B cell (primary cell): ENCODE results near the gene ALDH1B1. TPM values are rescaled to one million over a fixed set of nuclear protein-coding genes. Genes with fewer than 3 reads are reported as not detected.

Source experiments
- ATAC-seq: fragments of 200-7000 bp; cut with Tn5 transposase; one replicate; pipeline ENCODE4 v1.10.0; 2021; ENCODE audit warnings: low read depth, mild to moderate bottlenecking, moderate number of reproducible peaks, moderate library complexity
- CTCF ChIA-PET: fragments of 350-600 bp; sonication (Branson Sonifier 250); formaldehyde crosslinking; loops from one replicate; lab custom pipeline; 2021; ENCODE audit warnings: antibody characterized with exemption, inconsistent platforms; lab: Charles Lee
- POLR2A ChIA-PET: fragments of 350-600 bp; sonication (Branson Sonifier 250); formaldehyde crosslinking; loops from one replicate; lab custom pipeline; 2021; ENCODE audit warnings: antibody characterized with exemption; lab: Charles Lee
- DNase-seq: peaks from one replicate; pipeline ENCODE4 v3.0.0; 2013
- H2AFZ ChIP-seq: 2 replicates; pipeline ENCODE4 v1.6.1; 2012; ENCODE audit warnings: mild to moderate bottlenecking, low read depth, low read length; ENCODE audit not compliant: insufficient read depth, poor library complexity, severe bottlenecking
- H3K27ac ChIP-seq, 2 donors: 1 replicate in 1 of 2; 2 replicates in 1 of 2; pipeline ENCODE4 v1.5.1; 2012 to 2013; ENCODE audit warnings: low read length in 2 of 2, mild to moderate bottlenecking in 2 of 2, moderate library complexity in 1 of 2
- H3K27me3 ChIP-seq, 4 experiments: fragments of 200-600 bp in 1 of 4; sonication (generic) in 1 of 4; replicated peaks in 1 of 4; 1 replicate in 2 of 4; 2 replicates in 2 of 4; pipeline versions ENCODE4 v1.6.1 to v1.7.0; 2013 to 2016; ENCODE audit warnings: low read length in 3 of 4, mild to moderate bottlenecking in 2 of 4, mixed read lengths in 1 of 4, moderate library complexity in 1 of 4; ENCODE audit not compliant: insufficient read depth in 4 of 4, control insufficient read depth in 3 of 4; ENCODE audit errors: control extremely low read depth in 1 of 4
- H3K36me3 ChIP-seq, 2 experiments: replicated peaks in 1 of 2; 1 replicate in 1 of 2; 2 replicates in 1 of 2; pipeline versions ENCODE4 v1.6.1 to v1.7.1; 2013; ENCODE audit warnings: low read length in 1 of 2; ENCODE audit not compliant: insufficient read depth in 2 of 2, control insufficient read depth in 1 of 2; ENCODE audit errors: control extremely low read depth in 1 of 2, extremely low read depth in 1 of 2
- H3K4me1 ChIP-seq, 2 donors: fragments of 200-600 bp in 1 of 2; sonication (generic) in 1 of 2; 1 replicate in 1 of 2; 2 replicates in 1 of 2; pipeline versions ENCODE4 v1.5.1 to v1.6.1; 2013 to 2017; ENCODE audit warnings: low read length in 2 of 2; ENCODE audit not compliant: control insufficient read depth in 2 of 2, insufficient read depth in 2 of 2
- H3K4me2 ChIP-seq: replicated peaks from 2 replicates; pipeline ENCODE3; 2012; ENCODE audit warnings: mild to moderate bottlenecking, low read depth, low read length; ENCODE audit not compliant: poor library complexity, severe bottlenecking
- H3K4me3 ChIP-seq, 5 experiments: fragments of 200-600 bp in 1 of 5; sonication (generic) in 1 of 5; 1 replicate in 3 of 5; 2 replicates in 2 of 5; pipeline versions ENCODE4 v1.5.1 to v1.7.0; 2011 to 2016; ENCODE audit warnings: low read length in 4 of 5, mild to moderate bottlenecking in 4 of 5, low read depth in 2 of 5, control low read depth in 1 of 5, moderate library complexity in 1 of 5; ENCODE audit not compliant: insufficient read depth in 1 of 5; ENCODE audit errors: control extremely low read depth in 1 of 5, extremely low read depth in 1 of 5
- H3K79me2 ChIP-seq: fragments of 200-600 bp; sonication (generic); one replicate; pipeline ENCODE4 v1.6.0; 2016; ENCODE audit warnings: low read length; ENCODE audit not compliant: control insufficient read depth, insufficient read depth
- H3K9ac ChIP-seq: fragments of 200-600 bp; sonication (generic); 2 replicates; pipeline ENCODE4 v1.6.1; 2017; ENCODE audit warnings: mild to moderate bottlenecking, low read length, moderate library complexity
- H3K9me3 ChIP-seq, 3 donors: one replicate each; pipeline versions ENCODE4 v1.6.1 to v1.7.1; 2013; ENCODE audit warnings: low read length in 2 of 3; ENCODE audit not compliant: control insufficient read depth in 2 of 3, insufficient read depth in 1 of 3; ENCODE audit errors: control extremely low read depth in 1 of 3
- H4K20me1 ChIP-seq: 2 replicates; pipeline ENCODE4 v1.6.0; 2012; ENCODE audit warnings: mild to moderate bottlenecking, low read length; ENCODE audit not compliant: insufficient read depth, control insufficient read depth, poor library complexity, severe bottlenecking
- H3K27ac Mint-ChIP-seq: one replicate; pipeline ENCODE4 v1.8.0; 2021; ENCODE audit warnings: mixed read lengths
- H3K27me3 Mint-ChIP-seq: one replicate; pipeline ENCODE4 v1.8.0; 2021; ENCODE audit warnings: mixed read lengths
- H3K4me1 Mint-ChIP-seq: one replicate; pipeline ENCODE4 v1.8.0; 2021; ENCODE audit warnings: mixed read lengths
- H3K4me3 Mint-ChIP-seq: one replicate; pipeline ENCODE4 v1.8.0; 2021; ENCODE audit warnings: mixed read lengths
- H3K9me3 Mint-ChIP-seq: one replicate; pipeline ENCODE4 v1.8.0; 2022; ENCODE audit warnings: mixed read lengths; ENCODE audit not compliant: insufficient read depth
- EZH2 ChIP-seq: IDR thresholded peaks from 2 replicates; pipeline ENCODE4 v1.6.1; 2012; ENCODE audit warnings: borderline replicate concordance, low read depth, mild to moderate bottlenecking, moderate library complexity, low read length; ENCODE audit not compliant: insufficient read depth, poor library complexity, severe bottlenecking
- WGBS: methylation state at CpG from one replicate; pipeline ENCODE4 v1.1.5; 2013; ENCODE audit warnings: missing lambda C conversion rate; ENCODE audit not compliant: insufficient coverage; 5-methylcytosine and 5-hydroxymethylcytosine counted together
- intact Hi-C: fragments of 100-400 bp; cut with micrococcal nuclease; formaldehyde crosslinking; loops from one replicate; pipeline ENCODE4 v1.10.0; 2022
- polyA plus RNA-seq: library from polyadenylated mRNA; depleted of rRNA; stranded (reverse); fragments of >200 nt; gene quantifications from 2 replicates; pipeline ENCODE4 v1.2.3, GENCODE V29; 2012
- total RNA-seq, 2 donors: library from RNA; stranded (reverse); fragments of 120-200 nt in 1 of 2; gene quantifications; 1 replicate in 1 of 2; 2 replicates in 1 of 2; pipeline versions ENCODE4 v1.2.3 to v1.2.4, GENCODE V29; 2013 to 2022
- TF ChIP-seq, protein P1 (sequence below): fragments of 200-600 bp; IDR thresholded peaks from one replicate; pipeline ENCODE4 v1.8.0; 2022; ENCODE audit warnings: antibody characterized with exemption, mild to moderate bottlenecking

ALDH1B1 gene
- total and polyA plus RNA-seq, 2 donors (not counting 1 experiment from before 2014, with no cell fraction given), result 0.81 to 4.8 TPM

DNA sequence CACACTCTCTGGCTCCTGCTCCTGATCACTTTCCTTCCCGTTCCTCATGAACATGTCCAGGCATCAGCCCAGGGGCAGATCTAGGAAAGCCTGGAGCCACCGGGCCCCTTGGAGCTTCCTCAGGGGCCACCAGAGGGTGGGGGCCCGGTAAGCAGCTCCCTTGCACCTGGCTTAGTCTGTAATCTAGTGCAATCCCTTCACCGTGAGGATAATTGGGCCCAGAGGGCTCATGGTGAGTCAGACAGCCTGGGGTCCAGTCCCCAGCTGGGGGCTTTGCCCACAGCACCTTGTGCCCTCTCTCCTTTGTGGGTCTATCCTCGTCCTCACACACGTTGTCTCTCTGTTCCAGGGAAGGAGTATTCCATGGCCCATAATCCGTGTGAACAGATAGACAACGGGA, 10.4 kb upstream of the ALDH1B1 start:
- H3K36me3 ChIP-seq, result no peaks in the 10 kb centered on the region
- no peak for ATAC-seq
- H3K4me3 ChIP-seq, result no peak overlapping the region
- Mint-ChIP-seq H3K4me1 (no peaks in the 10 kb centered on the region), H3K27ac (no peak overlapping the region), H3K27me3 (peaks cover 5% of the 10 kb centered on the region), H3K9me3 (peaks cover 2% of the 10 kb centered on the region), H3K4me3 (no peak overlapping the region)
- CTCF ChIA-PET, result no interaction called here
- POLR2A ChIA-PET, result no interaction called here
- 87% methylated on average over 8 of the region's 8 CpGs for WGBS
- H3K27ac ChIP-seq, result no peak overlapping the region
- H3K9me3 ChIP-seq, result peaks cover 0 to 10% (median 0%) of the 10 kb centered on the region in 3 donors
- H3K4me1 ChIP-seq, result no peaks in the 10 kb centered on the region
- no peaks in the 10 kb centered on the region for H3K79me2 ChIP-seq
- intact Hi-C loops, result no loop called here
- no peak overlapping the region for H2AFZ ChIP-seq
- H3K9ac ChIP-seq, result no peak overlapping the region
- no peaks in the 10 kb centered on the region for H4K20me1 ChIP-seq
- TF ChIP-seq EZH2, result no peak
- TF ChIP-seq, protein P1, sequence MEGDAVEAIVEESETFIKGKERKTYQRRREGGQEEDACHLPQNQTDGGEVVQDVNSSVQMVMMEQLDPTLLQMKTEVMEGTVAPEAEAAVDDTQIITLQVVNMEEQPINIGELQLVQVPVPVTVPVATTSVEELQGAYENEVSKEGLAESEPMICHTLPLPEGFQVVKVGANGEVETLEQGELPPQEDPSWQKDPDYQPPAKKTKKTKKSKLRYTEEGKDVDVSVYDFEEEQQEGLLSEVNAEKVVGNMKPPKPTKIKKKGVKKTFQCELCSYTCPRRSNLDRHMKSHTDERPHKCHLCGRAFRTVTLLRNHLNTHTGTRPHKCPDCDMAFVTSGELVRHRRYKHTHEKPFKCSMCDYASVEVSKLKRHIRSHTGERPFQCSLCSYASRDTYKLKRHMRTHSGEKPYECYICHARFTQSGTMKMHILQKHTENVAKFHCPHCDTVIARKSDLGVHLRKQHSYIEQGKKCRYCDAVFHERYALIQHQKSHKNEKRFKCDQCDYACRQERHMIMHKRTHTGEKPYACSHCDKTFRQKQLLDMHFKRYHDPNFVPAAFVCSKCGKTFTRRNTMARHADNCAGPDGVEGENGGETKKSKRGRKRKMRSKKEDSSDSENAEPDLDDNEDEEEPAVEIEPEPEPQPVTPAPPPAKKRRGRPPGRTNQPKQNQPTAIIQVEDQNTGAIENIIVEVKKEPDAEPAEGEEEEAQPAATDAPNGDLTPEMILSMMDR, result no peak
- no peak overlapping the region for H3K4me2 ChIP-seq
- no peak for DNase-seq
- H3K27me3 ChIP-seq, result no peaks in the 10 kb centered on the region

DNA sequence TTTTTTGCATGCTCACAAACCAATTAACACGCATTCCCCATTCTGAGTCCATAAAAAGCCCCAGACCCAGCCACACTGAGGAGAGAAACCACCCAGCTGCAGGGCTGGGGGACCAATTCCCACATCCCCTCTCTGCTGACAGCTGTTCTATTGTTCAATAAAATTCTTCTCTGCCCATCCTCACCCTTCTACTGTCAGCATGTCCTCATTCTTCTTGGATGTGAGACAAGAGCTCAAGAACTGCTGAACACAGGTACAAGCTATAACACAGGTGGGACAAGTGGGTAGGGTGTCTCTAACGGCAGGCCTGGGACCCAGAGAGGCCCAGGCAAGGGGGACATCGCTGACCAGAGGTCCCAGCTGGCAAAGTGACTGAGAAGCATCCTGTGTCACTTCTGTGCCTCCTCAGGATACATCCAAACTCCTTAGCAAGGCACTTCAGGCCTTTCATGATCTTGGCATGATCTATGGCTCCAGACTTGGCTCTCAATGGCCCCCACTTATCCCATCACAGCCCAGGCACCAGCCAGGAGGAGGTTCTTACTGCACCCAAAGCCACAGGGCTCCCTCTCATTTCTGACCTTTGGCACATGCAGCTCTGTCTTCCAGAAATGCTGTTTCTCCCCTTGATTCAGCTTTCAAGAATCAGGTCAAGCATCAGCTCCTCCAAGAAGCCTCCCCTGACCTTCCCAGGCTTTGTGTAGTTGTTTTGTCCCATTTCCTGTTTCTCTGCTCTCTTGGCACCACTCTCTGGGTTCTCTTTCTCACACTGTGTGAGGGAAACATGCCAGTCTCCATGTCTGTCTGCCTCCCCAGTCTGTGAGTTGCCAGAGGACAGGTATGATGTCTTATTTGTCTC, 7.3 kb upstream of the ALDH1B1 start:
- Histone ChIP-seq H3K4me3 (no peak overlapping the region), H3K9ac (no peak overlapping the region), H3K4me1 (no peaks in the 10 kb centered on the region), H3K4me2 (no peak overlapping the region), H4K20me1 (no peaks in the 10 kb centered on the region), H3K27me3 (no peaks in the 10 kb centered on the region), H3K36me3 (no peaks in the 10 kb centered on the region), H3K79me2 (no peaks in the 10 kb centered on the region), H3K9me3 (peaks cover 0 to 10% (median 0%) of the 10 kb centered on the region in 3 donors), H3K27ac (no peak overlapping the region), H2AFZ (no peak overlapping the region)
- DNase-seq (no peak), ATAC-seq (no peak)
- Mint-ChIP-seq H3K27me3 (peaks cover 8% of the 10 kb centered on the region), H3K27ac (no peak overlapping the region), H3K9me3 (peaks cover 2% of the 10 kb centered on the region), H3K4me3 (no peak overlapping the region), H3K4me1 (no peaks in the 10 kb centered on the region)
- ChIA-PET CTCF (no interaction called here), POLR2A (no interaction called here)
- intact Hi-C loops, result no loop called here
- 62% methylated on average over 3 of the region's 3 CpGs for WGBS
- TF ChIP-seq, protein P1, result no peak
- TF ChIP-seq EZH2, result no peak
